Cardiac muscle cell (in vitro differentiated cells and primary cell): ENCODE results near the gene AHNAK. TPM values are rescaled to one million over a fixed set of nuclear protein-coding genes. Genes with fewer than 3 reads are reported as not detected.
A peak's percentile ranks its signal among the peaks of the same experiment; 100 is the strongest.

Experiments used
- DNase-seq, 2 donors: peaks; one replicate each; pipeline versions ENCODE4 v3.0.0 to v3.0.0-alpha.2; 2010 to 2017; ENCODE audit warnings: low read depth in 1 of 2, low spot score in 1 of 2
- H3K27ac ChIP-seq: fragments of 200-600 bp; sonication (generic); 2 replicates; pipeline ENCODE4 v1.5.1; 2016
- H3K27me3 ChIP-seq: fragments of 200-600 bp; sonication (generic); 2 replicates; pipeline ENCODE4 v1.6.0; 2016; ENCODE audit warnings: control low read depth
- H3K36me3 ChIP-seq: fragments of 200-600 bp; sonication (generic); 2 replicates; pipeline ENCODE4 v1.5.1; 2016; ENCODE audit warnings: control low read depth
- H3K4me1 ChIP-seq: fragments of 200-600 bp; sonication (generic); 2 replicates; pipeline ENCODE4 v1.8.1; 2017; ENCODE audit warnings: low read depth, mild to moderate bottlenecking, mixed run types
- H3K4me3 ChIP-seq: fragments of 200-600 bp; sonication (generic); 2 replicates; pipeline ENCODE4 v1.5.1; 2016; ENCODE audit warnings: mild to moderate bottlenecking
- H3K9me3 ChIP-seq: fragments of 200-600 bp; sonication (generic); 2 replicates; pipeline ENCODE4 v1.5.1; 2017; ENCODE audit warnings: low read depth, mild to moderate bottlenecking, control low read depth
- polyA plus RNA-seq: library from polyadenylated mRNA; unstranded; fragments of >200 nt; fragmentation: Nextera tagmentation; extraction: Ambion mirVana; gene quantifications from 2 replicates; pipeline ENCODE4 v1.2.1, GENCODE V29; 2016
- total RNA-seq: library from RNA; depleted of rRNA; stranded (reverse); fragments of >200 nt; gene quantifications from 2 replicates; pipeline ENCODE4 v1.2.3, GENCODE V29; 2016
- TF ChIP-seq, protein P1 (sequence below): IDR thresholded peaks from 2 replicates; pipeline ENCODE4 v1.5.1; 2012; ENCODE audit warnings: low read depth, mild to moderate bottlenecking, low read length

The AHNAK gene
- total and polyA plus RNA-seq, 2 experiments from 2014 or later = 13.4 to 77.1 TPM

DNA sequence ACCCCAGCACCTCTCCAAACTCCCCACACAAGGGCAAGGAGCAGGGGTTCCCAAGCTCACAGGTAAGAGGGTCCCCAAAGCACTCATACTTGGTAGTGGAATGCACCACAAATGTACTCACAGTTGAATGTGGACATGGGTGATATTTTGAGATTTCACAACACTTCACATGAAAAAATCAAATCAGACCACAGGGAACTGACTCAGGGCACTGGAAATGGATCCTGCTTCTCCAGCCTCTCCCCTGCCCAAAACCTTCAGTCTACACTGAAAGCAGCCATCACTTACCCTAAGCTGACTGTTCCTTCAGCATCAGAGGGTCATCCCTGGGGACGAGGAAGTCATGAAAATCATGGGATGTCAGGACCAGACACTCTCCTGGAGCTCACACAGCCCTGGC lies 87.5 kb downstream of the AHNAK start:
- no peak overlapping the region for H3K27ac ChIP-seq
- peak in 1 of 2 donors; percentile 41 for DNase-seq
- no peaks in the 10 kb centered on the region for H3K9me3 ChIP-seq
- H3K27me3 ChIP-seq = no peaks in the 10 kb centered on the region
- no peak overlapping the region for H3K4me3 ChIP-seq
- TF ChIP-seq, protein P1, sequence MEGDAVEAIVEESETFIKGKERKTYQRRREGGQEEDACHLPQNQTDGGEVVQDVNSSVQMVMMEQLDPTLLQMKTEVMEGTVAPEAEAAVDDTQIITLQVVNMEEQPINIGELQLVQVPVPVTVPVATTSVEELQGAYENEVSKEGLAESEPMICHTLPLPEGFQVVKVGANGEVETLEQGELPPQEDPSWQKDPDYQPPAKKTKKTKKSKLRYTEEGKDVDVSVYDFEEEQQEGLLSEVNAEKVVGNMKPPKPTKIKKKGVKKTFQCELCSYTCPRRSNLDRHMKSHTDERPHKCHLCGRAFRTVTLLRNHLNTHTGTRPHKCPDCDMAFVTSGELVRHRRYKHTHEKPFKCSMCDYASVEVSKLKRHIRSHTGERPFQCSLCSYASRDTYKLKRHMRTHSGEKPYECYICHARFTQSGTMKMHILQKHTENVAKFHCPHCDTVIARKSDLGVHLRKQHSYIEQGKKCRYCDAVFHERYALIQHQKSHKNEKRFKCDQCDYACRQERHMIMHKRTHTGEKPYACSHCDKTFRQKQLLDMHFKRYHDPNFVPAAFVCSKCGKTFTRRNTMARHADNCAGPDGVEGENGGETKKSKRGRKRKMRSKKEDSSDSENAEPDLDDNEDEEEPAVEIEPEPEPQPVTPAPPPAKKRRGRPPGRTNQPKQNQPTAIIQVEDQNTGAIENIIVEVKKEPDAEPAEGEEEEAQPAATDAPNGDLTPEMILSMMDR = no peak
- no peaks in the 10 kb centered on the region for H3K36me3 ChIP-seq
- H3K4me1 ChIP-seq = no peaks in the 10 kb centered on the region

- DNase-seq = no peak
- Histone ChIP-seq H3K4me1 (no peaks in the 10 kb centered on the region), H3K36me3 (no peaks in the 10 kb centered on the region), H3K27me3 (no peaks in the 10 kb centered on the region), H3K9me3 (no peaks in the 10 kb centered on the region), H3K27ac (peak overlapping the region; percentile 19), H3K4me3 (no peak overlapping the region)
- TF ChIP-seq, protein P1 = no peak
These were observed 88.2 kb downstream of the AHNAK start for GRCh38 chr11:62458212-62459002.

- H3K27ac ChIP-seq = no peak overlapping the region
- TF ChIP-seq, protein P1 = no peak
- H3K36me3 ChIP-seq = no peaks in the 10 kb centered on the region
- H3K4me1 ChIP-seq = no peaks in the 10 kb centered on the region
- H3K27me3 ChIP-seq = no peaks in the 10 kb centered on the region
- H3K9me3 ChIP-seq = no peaks in the 10 kb centered on the region
- no peak overlapping the region for H3K4me3 ChIP-seq
- no peak for DNase-seq
These were observed 89.1 kb downstream of the AHNAK start for GRCh38 chr11:62457478-62457877.

GRCh38 chr11:62456630-62457029 lies 90.0 kb downstream of the AHNAK start:
- Histone ChIP-seq H3K9me3 (no peaks in the 10 kb centered on the region), H3K4me3 (no peak overlapping the region), H3K36me3 (no peaks in the 10 kb centered on the region), H3K27ac (no peak overlapping the region), H3K27me3 (no peaks in the 10 kb centered on the region), H3K4me1 (no peaks in the 10 kb centered on the region)
- DNase-seq = no peak
- TF ChIP-seq, protein P1 = no peak

- Histone ChIP-seq H3K27ac (no peak overlapping the region), H3K4me3 (no peak overlapping the region), H3K4me1 (no peaks in the 10 kb centered on the region), H3K9me3 (no peaks in the 10 kb centered on the region), H3K36me3 (no peaks in the 10 kb centered on the region), H3K27me3 (no peaks in the 10 kb centered on the region)
- TF ChIP-seq, protein P1 = no peak
- DNase-seq = no peak
These were observed 93.7 kb downstream of the AHNAK start for GRCh38 chr11:62452839-62453468.
